Midbrain (tissue), 1 donor: Measurements from ENCODE around the gene MAN1A1.
"Not testable (repeated sequence)": the region's sequence is repeated elsewhere in the genome, so short reads cannot be mapped to it uniquely, and the experiment has no call there.

Source experiments
- DNase-seq: peaks from one replicate; lab custom pipeline; 2025; lab: John Stamatoyannopoulos, UW

The MAN1A1 gene

DNA sequence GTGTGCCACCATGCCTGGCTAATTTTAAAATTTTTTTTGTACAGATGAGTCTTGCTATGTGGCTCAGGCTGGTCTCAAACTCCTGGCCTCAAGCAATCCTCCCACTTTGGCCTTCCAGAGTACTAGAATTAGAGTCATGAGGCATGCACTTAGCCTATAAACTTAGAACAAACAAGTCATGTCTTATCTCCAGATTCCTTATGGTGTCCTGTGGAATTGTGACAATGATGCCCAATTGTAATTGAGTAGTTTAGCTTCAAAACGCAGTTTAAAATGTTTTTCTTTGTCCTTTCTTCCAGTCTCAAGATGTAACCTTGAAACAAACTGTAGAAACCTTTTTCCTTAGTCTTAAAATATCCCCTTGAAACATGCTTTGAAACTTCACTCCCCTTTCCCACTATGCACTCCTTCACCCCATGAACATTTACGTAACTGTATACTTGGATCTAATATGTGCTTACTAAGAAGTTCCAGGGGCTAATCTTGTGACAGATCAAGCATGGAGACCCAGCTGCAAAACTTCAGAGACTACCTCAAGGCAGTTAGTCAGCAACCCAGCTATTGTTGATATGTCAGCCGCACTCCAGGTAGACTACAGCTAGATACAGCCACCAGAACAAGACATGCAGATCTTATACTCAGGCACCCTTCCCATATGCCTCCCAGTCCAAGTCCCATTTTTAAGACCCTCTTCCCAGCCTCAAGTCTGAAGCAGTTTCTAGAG is 46.2 kb downstream of the MAN1A1 start:
- no peak for DNase-seq

DNA sequence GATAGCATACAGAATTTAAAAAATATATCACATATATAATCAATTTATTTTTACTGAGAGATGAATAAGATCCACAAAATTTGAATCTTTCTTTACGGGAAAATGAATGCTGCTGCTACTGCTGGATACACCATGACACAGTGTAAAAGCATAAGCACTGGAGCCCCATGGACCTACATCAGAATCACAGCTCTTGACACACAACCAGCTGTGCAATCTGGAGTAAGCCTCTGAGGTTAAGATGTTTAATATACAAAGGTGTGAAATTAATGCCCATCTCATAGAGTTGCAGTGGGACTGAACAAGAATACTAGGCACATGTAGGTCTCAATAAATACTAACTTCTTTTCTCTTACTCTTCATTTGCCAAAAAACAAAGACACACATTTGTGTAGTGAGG is 48.1 kb downstream of the MAN1A1 start:
- no peak for DNase-seq

DNA sequence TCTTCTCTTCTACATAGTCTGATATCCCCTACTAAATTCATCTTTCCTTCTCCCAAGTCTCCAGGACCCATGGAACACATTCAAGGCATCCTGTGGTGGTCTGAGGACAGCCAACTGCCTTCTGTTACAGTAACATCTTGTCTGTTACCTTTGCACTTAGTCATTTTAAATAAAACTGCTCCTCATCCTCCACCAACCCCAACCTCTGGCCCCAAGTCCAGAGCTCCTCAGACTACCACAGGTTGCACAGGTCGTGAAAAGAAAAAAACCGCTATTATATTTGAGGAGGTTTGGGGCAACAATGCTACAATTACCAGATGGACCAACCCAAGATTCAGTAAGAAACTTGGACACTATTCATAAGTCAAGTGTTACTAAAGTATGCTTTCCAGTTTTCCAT is 49.9 kb downstream of the MAN1A1 start:
- no peak for DNase-seq

DNA sequence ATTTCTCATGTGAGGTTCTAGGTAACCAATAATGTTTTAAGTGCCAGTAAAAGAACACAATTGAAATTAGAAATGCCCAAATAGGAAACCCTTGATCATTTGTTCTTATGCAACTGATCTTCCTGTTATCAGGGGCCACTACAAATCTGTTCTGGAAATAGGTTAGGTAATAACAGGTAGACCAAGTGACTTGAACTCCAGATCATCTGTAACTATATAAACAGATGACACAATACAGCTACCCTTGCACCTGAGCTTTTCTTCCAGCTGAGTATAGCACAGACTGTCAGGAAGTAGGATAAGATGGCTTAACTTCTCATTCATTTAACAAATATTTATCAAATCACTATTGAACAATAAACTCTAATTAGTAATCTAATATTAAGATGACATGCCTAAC is 52.5 kb downstream of the MAN1A1 start:
- DNase-seq = no peak

DNA sequence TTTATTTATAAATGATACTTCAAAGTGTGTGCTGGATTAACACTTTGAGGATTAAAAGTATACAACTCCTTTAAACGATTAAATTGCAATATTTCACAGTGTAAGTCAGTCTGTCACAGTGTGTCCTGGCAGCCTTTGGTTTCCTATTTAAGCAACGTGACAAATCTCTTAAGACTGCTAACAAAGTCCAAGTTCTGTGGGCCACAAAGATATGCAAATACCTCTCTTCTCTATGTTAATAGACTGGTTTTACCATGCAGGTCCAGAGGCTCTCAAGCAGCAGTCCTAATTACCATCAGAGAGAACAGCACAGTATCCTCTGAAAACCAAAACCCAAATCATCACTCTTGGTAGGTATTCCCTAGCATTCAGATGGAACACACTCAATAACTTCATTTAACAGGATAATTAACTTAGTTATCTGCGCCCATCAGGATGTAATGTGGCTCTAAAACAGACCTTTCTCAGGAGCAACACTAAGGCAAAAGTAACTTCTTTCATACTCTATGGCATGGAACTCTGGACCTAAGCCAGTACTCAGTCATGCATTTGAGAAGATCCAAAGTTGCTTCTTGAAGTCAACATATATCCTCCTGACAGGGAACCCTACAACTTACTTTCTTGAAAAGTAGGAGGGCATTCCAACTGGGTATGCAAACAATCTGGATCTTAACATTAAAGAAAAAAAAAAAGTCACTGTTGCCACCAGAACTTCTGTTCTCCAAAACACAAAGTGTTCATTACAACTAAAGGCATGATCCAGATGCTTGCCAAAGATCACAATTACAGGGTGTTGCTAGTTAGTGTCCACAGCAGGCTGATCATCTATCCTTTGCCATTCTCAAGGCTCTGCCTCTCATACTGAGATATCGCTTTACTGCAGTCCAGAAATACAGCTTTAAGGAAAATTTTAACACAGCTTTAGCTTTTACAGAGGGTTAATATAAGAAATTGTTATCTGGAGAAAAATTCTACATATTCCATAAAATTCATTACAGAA is 53.2 kb downstream of the MAN1A1 start:
- DNase-seq = no peak

DNA sequence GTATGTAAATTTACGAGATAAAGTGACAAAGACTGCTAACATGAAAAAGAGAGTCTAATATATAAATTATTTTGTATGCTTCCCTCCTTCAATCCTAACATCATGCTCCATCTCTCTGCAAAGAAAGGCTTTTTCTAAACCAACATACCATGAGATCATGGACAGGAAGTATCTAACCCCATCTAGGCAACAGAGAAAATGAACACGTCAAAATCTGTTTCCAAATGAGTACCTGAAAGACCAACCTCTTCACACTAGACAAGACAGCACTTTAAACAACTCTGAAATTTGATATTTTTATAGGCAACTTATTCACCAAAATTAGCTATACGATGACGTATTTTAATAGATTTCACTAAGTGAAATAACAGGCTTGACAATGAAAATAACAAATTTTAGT is 54.6 kb downstream of the MAN1A1 start:
- no peak for DNase-seq

DNA sequence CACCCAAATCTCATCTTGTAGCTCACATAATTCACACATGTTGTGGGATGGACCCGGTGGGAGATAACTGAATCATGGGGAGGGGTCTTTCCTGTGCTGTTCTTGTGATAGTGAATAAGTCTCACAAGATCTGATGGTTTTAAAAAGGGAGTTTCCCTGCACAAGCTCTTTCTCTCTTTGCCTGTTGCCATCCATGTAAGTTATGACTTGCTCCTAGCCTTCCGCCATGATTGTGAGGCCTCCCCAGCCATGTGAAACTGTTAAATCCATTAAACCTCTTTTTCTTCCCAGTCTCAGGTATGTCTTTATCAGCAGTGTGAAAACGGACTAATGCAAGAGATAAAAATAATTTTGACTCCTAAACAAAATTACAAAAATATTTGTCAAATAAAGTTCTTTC is 58.5 kb downstream of the MAN1A1 start:
- not testable (repeated sequence) for DNase-seq

DNA sequence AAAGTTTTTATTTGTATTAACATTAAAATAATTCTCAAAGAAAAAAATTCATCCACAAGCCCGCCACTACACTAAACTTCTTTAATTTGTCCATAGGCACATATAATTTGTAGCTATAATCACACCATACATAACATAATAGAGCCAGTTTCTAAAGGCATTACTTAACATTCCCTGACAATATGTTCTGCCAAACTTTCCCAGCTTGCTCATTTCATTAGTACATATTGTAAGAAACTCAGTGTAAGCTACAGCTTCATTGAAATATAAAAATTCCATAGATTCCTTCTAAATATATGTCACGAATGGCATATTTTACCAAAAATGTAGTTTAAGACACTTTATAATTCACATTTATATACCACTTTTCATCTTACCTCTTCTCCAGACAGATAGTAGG is 59.3 kb downstream of the MAN1A1 start:
- no peak for DNase-seq

DNA sequence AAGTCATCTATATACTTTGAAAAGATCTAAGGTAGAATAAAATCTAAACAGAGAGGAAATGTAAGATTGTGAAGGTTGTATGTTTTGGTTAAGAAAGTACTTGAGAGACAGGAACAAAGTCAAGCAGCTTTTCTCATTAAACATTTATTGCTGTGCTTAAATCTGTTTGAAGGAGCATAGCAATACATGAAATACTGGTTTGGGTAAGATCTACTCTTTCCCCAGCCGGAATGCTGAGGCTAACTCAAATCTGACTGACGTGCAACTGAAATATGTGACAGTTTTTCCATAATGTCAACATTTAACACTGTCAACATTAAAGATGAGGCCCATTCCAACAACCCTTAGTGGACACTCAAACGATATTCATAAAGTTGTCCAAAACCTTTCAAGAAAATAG is 59.9 kb downstream of the MAN1A1 start:
- DNase-seq = no peak

DNA sequence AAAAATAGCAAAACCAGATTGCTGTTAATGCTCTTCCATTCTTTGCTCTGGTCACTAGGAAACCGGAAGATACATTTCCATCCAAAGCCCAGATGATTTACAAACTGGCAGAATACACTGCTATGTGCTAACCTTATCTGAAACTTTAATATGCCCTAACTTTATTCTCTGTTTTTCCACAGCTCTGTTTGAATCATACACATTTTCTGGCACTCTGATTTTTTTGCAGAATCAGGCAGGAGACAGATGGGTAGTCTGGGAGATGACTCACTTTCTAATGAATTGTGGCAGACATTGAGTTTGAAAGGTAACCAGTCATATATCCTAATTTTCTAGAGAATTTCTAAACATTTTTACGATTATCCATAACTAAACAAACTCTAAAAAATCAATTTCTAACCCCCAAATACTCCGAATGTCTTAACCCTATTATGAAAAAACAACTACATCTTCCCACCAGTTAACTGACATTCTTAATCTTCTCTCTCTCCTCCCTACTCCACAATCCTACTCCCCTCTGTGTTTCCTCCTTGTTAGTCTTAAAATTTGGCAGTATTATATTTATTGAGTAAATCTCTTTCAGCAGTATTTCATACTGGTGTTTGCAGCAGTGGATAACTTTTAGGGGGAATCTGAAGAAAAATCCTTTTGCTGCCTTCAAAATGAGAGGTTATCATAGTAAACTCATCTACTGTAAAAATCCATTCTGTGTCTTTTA is 63.5 kb downstream of the MAN1A1 start:
- no peak for DNase-seq

DNA sequence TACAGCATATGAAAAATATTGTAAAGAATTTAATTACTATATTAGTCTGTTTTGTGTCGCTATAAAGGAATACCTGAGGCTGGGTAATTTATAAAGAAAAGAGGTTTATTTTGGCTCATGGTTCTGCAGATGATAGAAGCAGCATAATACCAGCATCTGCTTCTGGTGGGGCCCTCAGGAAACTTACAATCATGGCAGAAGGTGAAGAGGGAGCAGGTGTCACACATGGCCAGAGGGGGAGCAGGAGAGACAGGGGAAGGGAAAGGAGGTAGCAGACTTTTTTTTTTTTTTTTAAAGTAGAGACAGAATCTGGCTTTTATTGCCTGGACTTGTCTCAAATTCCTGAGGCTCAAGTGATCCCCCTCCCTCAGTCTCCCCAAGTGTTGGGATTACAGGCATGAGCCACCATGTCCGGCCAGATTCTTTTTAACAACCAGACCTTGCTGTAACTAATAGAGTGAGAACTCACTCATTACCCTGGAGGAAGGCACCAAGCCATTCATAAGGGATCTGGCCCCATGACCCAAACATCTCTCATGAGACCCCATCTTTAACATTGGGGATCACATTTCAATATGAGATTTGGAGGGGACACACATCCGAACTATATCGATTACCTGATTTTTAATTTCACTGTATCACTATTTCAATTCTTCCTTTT is 64.6 kb downstream of the MAN1A1 start:
- DNase-seq = no peak

DNA sequence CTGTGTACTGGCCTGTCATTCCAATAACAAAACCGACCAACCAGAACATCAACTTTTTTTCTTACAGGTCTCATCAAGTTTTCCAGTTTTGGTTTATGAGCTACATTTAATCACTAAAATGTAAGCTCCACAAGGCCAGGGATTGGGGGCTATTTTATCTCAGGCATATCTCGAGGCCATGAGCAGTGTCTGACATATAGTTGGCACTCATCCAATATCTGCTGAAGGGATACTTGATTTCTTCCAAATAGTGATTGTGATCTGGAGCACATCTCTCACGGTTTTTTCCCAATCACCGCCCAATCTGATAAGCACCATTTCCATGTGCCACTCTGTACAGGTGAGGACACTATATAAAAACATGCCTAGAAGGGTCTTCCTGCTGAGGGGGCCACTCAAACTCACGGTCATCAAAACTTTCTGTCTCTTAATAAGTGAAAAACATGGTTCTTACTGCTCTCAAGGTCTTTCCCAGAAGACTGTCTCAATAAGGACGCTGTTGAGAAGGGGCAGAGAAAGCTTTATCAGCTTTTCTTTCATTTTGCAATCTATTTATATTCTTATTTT is 65.5 kb downstream of the MAN1A1 start:
- DNase-seq = no peak

DNA sequence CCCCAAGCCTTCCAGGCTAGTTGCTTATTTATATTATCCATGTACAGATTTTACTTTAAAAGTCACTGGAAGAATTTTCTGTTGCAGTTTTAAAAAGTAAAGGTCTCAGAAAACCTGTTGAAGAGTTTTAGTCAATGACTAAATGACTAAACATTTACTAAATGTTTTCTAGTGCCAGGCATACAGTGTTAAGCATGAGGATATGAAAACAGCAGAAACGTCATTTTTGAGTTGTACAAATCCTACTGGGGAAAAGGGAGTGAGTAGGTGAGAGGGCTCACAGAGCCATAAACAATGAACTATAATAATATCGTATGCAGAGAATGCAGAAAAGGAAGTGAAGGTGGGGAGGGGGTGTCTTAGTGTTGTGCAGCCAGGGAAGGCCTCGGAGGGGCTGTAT is 66.3 kb downstream of the MAN1A1 start:
- no peak for DNase-seq

DNA sequence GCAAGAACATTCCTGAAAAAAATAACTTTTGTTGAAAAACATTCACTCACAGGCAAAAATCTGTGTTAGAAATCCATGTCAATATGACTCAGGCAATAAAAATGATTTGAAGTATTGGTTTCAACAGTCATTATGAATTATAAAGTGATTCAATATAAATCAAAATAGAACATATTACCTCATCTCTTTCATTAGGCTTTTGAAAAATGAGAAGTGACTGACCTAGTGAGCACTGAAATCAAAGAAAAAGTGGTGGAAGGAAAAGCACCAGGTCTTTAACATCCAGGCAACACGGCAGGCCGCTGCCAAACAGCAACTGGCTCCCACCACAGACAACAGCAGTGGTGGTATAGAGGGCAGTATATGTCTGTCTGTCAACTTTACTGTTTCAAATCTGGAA is 68.9 kb downstream of the MAN1A1 start:
- no peak for DNase-seq

DNA sequence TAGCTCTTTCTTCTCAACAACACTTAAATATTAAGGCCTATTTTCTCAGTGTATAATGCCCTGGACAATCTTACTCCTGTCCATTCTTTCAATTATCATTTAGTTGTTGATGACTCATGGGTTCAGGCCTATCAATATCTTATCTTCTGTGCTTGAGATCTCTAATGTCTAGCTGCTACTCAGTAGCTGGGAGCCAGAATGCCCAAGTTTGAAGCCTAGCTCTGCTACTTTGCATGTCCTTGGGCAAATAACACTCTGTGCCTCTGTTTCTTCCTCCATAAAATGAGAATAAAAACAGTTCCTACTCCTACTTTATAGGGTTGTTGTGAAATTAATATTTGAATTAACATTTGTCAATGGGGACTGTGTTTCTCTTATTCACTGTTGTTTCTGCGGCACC is 69.5 kb downstream of the MAN1A1 start:
- no peak for DNase-seq

DNA sequence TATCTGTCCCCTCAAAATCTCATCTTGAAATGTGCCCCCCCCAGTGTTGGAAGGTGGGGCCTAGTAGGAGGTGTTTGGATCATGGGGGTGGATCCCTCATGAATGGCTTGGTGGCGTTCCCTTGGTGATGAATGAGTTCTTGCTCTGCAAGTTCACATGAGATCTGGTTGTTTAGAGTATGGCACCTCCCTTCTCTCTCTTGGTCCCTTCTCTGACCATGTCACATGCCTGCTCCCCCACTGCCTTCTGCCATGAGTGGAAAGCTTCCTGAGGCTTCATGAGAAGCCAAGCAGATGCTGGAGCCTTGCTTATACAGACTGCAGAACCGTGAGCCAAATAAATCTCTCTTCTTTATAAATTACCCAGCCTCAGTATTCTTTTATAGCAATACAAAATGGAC is 70.9 kb downstream of the MAN1A1 start:
- no peak for DNase-seq

DNA sequence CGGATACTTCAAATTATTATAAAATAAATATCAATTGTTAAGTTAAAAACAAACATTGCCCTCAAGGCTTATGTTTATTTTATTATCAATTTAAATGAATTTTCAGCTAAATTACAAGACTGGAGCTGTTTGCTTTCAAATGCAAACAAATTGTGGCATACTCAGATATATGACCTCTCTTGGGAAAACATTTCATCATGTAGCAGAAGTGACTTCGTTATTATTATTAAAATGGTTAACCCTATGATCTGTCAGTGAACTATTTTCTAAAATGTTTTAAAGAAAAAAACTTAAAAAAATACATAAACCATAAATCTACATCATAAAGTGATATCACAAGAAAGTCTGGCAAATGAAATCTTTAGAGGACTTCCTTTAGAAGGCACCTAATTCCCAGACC is 72.5 kb downstream of the MAN1A1 start:
- DNase-seq = no peak

DNA sequence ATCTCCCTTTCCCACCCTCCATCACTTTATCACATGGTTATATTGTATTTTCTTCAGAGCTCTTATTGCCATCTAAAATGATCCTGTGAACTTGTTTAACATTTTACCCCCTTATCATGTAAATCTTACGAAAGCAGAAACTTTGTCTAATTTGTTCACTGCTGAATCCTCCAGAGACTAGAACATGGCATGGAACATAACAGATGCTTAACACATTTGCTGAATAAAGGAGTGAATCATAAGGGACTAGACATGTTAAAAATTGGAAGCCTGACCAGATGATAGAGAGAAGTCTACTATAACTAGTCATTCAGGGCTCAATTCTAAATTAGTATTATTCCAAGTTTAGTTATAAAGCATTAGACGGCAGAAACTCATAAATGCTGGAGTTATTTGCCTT is 73.3 kb downstream of the MAN1A1 start:
- DNase-seq = no peak

DNA sequence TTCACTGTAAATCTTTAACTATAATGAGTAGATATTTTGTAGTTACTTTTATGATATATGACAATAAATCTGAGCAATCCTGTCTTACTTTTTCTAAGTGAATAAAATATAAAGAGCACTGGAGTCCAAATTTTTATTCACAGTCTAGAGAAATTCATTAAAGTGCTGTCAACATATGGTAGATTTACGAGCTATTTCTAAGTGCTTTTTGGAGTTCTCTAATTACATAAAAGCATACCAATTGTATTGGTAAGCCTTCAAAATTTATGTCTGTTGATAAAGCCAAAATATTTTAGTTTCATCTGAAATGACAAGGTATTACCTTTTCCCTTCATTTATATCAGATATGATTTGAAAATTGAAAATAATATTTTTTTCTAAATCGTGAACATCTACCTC is 75.4 kb downstream of the MAN1A1 start:
- DNase-seq = no peak

DNA sequence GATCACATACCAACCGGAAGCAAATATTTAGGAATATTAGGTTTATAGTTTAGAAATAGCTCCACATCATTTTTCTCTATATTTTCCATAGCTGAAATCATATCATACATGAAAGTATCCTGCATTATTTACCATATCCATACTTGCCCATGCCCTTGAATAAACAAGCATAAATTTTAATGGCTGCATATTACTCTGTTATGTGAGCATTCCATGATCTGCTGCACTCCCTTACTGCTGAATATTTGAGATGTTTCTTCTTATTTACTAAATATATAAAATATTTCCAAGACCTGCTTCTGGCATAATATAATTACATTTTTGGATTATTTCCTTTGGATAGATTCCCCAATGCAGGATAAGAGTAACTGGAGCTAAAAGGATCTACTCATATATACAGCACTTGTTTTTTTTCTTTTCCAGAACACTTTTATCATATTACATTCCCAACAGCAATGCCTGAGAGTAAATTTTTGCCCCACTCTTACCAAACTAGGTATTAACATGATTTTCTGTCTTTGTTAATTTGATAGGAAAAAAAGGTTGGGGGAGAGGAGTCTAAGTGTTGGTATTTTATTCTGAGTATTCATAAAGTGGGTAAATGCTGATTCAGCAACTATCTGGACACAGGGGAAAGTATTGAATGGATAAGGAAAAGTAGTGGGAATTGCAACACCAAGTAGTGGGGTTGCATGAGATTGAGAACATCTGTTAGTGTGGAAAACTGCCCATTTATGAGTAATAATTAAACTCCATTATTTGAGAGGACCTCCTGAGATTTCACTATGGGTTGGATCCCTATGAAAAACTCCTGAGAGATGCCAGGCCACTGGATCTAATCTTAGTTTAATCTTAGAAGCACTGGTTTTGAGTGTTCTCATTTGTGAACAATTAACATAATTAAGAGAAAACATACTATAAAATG is 76.0 kb downstream of the MAN1A1 start:
- DNase-seq = no peak

DNA sequence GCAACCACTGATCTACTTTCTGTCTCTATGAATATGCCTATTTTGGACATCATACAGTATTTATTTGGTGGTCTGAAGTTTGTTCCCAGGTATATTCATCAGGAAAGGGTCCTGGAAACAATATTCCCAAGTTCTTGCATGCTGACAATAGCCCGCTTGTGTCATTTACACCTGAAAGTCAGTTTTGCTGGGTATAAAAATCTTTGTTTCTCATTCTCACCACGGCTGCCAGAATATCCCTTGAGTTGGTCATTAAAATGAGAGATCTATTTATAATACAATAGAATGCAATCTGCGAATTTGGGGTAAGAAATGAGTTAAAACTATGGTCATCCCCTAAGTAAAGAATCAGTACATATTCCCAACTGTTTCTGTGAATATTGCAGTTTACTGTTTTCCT is 79.0 kb downstream of the MAN1A1 start:
- no peak for DNase-seq
